Measurements from ENCODE around the gene PROKR2. TPM values are rescaled to one million over a fixed set of nuclear protein-coding genes. Genes with fewer than 3 reads are reported as not detected.

Gene PROKR2
- polyA plus RNA-seq, 1 donor (not counting 4 experiments of a cell fraction or from before 2014, with no cell fraction given), result not detected

- no peaks in the 10 kb centered on the region for H3K9me1 ChIP-seq (ENCODE audit: control insufficient read depth, extremely low read depth, insufficient read depth, low read length)
- TF ChIP-seq EZH2 (IDR thresholded peaks at IDR 0.05; ENCODE audit: low read length) (no peak), CTCF (optimal IDR thresholded peaks at IDR 0.05 in 1 of 3, IDR thresholded peaks at IDR 0.05 in 1 of 3, conservative IDR thresholded peaks at IDR 0.05 in 1 of 3; ENCODE audit: extremely low read depth in 1 of 3, insufficient read depth in 2 of 3, low read length in 3 of 3) (no peak)
- FAIRE-seq (no peak), DNase-seq (ENCODE audit: low read depth, low spot score) (no peak)
- no peaks in the 10 kb centered on the region for H3K79me2 ChIP-seq (ENCODE audit: control insufficient read depth, insufficient read depth, low read length)
- no peaks in the 10 kb centered on the region for H3K36me3 ChIP-seq (ENCODE audit: control insufficient read depth in 2 of 2, extremely low read depth in 1 of 2, insufficient read depth in 2 of 2, low read length in 2 of 2)
- no peaks in the 10 kb centered on the region for H3K9me3 ChIP-seq (ENCODE audit: control insufficient read depth, low read depth, low read length)
- H3K4me1 ChIP-seq (ENCODE audit: control insufficient read depth, extremely low read depth, insufficient read depth, low read length), result peaks cover 7% of the 10 kb centered on the region
- no peak overlapping the region for H3K4me2 ChIP-seq (ENCODE audit: control insufficient read depth, extremely low read depth, insufficient read depth, low read depth, low read length)
- H2AFZ ChIP-seq (ENCODE audit: control insufficient read depth, low read length), result no peak overlapping the region
- dilution Hi-C loops (cut with MboI; ENCODE audit: extremely low pct_ligation_motif_present, low sequenced_read_pairs), result no loop called here
- H3K4me3 ChIP-seq (ENCODE audit: control insufficient read depth in 2 of 3, extremely low read depth in 1 of 3, insufficient read depth in 2 of 3, low read depth in 1 of 3, low read length in 3 of 3), result no peak overlapping the region
- H3K9ac ChIP-seq (ENCODE audit: control insufficient read depth, extremely low read depth, insufficient read depth, low read length), result no peak overlapping the region
- no peak overlapping the region for H3K27ac ChIP-seq (ENCODE audit: control insufficient read depth, insufficient read depth, low read length)
- H3K27me3 ChIP-seq (ENCODE audit: control insufficient read depth, extremely low read depth, insufficient read depth, low read length), result no peaks in the 10 kb centered on the region
- no peaks in the 10 kb centered on the region for H4K20me1 ChIP-seq (ENCODE audit: control insufficient read depth, extremely low read depth, insufficient read depth, low read length)
Measured at GRCh38 chr20:5267092-5267491, 49.7 kb downstream of the PROKR2 start.

Small RNA genes lying within 50 kb of the gene (small RNA-seq; reads per million reads assigned to genes)
- gene RNA5-8SP7 (ENCODE audit: insufficient read length in 3 of 3, low read depth in 3 of 3, low replicate concordance in 1 of 3), result 0 reads per million in 3 experiments

Other genes starting within 250 kb of the PROKR2 start
- 89.3 to 122 TPM (median 102 TPM) in 3 replicates for gene TMEM230, start 203.9 kb downstream of the PROKR2 start, polyA plus RNA-seq
- gene PCNA, start 197.0 kb downstream of the PROKR2 start, polyA plus RNA-seq, result 54.0 to 139 TPM (median 130 TPM) in 3 replicates
- 38.9 to 67.1 TPM (median 52.6 TPM) in 3 replicates for gene CDS2, start 189.9 kb downstream of the PROKR2 start, polyA plus RNA-seq